Measurements from ENCODE around the gene AKAP8.
A peak's percentile ranks its signal among the peaks of the same experiment; 100 is the strongest.

AKAP8 gene

DNA sequence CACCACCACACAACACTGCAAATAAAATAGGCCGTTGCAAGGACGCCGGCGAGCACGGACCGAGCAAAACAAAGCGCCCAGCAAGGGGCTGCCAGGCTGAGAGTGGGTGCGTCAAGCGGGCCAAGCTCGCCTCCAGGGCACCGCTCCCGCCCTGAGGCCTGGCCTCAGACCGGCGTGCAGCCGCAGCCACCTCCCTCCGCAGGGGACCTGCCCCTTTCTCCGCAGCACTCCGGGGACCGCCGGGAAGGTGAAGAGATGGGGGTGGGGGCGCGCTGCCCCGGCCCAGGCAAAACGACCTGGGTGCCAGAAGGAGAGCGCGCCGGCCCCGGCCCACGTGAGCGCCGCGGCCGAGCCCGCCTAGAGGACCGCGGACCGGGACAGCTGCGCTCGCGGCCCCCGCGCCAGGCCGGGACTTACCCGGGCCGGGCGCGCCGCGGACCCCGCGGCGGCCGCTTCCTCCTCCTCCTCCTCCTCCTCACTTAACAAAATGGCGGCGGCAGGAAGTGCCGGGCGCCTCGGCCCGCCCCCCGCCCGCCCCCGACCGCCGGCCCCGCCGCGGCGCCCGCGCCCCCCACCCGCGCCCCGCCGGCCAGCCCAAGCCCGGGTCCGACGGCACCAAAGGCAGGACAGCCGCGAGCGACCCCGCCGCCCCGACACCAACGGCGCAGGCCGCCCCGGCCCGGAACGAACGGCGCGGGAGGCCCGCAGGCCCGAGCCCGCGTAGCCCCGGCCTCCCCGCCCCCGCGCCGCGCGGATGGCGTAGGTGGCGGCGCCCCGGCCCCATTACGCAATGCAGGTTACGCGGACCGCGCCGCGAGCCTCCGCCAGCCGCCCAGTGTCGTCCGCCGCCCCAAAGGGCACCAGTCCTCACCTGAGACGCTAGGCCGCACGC, 47.9 kb downstream of the AKAP8 start:
- peak; percentile 89 for DNase-seq (ENCODE audit: low spot score)

DNA sequence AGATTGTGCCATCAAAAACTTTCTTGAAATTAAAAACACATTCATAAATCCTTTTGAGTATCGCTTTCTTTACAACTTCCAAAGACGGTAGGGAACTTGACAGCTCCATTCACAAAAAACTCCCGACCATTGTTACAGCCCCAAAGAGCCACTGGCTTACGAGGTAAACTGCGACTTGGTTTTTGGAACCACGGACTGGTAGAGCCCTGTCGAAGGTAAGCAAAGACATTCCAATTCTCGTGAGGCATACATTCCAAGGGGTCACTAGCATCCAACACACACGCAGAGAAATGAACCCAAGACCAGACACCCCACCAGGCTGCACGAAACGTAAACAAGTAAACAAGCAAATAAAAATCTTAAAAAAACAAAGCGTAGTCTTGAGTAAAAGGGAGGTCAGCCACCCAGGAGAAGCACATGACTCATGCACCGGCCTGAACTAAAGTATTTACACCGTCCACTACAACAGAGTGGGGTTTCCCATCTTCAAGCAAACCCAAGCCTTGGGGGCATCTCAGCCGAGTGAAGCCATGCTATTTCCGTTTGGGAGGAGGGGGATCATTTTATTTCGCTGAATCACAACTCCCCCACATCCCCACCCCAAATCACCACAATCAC, 48.7 kb downstream of the AKAP8 start:
- DNase-seq (ENCODE audit: low spot score): no peak

DNA sequence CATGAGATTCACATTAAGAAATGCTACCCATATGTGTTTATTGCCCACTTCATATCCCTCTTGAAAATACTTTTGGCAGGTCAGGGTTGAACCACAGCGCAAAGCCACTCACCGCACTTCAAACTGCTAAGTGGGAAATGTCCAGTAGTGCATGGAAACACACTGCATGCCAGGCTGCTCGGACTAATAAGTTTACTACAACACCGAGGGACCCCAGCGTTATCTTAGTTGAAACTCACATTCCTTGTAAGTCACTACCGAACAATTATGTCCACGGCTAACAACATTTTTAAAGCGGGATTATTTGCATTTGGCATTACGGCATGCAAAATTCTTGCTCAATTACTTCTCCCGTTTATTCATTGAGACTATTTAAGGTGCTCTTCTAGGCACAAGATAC, 51.3 kb downstream of the AKAP8 start:
- no peak for DNase-seq (ENCODE audit: low spot score)

DNA sequence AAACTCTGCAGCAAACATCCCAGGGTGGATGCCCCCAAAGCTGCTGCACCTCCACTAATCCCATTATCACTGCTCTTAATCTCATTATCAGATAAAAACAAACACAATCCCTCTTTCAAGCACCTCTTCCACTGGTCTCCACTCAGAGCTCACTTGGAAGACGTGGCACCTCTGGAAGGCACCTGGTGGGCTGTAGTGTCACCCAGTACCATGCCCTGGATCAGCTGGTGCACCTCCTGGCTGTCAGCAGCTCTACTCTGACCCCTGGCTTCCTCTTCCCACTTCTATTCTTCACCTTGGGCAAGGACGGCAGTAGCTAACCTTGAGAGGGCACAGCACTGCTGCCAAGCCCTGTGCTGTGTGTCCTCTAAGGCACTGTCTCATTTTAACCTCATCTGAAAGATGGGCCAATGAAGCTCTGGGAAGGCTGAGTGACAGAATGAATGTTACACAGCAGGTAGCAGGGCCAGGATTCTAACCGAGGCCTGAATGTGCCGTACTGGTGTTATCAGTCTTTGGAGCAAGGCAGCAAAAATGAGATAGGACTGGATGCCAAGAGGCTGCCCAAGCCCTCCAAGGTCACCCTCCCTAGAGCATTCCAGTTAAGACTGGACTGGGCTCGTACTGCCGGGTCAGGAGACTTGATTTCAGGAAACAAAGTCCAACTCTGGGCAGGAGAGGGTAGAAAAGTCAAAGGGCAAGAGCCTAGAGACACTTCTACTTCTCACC, 54.6 kb downstream of the AKAP8 start:
- DNase-seq (ENCODE audit: low spot score): peak; percentile 10

DNA sequence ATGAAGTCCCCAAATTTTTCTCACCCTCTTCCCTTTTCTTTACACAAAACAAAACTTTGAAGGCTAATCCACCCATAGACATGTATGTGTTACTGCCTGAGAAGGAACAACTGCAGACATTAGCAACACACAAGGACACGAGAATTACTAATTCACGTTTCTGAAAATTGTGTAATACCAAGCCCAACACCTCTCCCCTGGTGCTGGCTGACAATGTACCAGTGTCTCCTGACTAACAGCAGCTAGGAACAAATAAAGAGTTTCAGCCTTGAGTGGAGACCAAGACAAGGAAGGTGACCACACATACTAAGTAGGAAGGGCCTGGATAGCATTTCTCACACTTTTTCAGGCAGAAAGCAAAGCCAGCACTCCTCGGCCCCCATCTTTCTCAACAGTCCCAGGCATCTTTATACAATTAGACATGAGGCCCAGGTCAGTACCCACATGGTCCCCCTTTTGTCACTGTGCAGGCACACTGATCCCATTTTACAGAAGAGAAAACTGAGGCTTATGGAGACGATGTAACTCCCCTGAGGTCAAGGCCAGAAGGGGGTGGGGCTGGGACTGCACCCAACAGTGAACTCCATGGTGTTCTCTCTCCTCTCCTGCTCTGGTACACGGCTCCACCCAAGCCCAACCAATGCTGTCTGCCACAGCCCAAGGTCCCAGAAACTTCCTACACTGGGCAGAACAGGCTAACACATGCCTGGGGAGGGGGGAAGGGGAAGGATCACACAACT, 55.9 kb downstream of the AKAP8 start:
- peak; percentile 12 for DNase-seq (ENCODE audit: low spot score)

DNA sequence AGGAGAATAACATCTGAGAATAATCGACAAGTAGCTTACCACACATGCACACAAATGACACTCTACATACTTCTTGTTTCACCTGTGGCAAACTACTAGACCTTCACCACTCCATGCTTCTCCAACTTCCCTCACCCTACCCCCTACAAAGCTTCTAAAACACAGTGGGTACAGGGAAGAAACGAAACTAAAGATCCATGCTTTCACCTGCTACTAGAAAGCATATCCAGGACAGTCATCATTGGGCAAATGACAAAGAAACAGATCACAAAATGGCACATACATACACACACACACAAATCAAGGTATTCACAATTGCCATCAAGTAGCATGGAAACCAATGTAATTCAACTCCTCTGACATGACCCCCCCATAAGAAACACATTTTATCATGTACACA, 57.8 kb downstream of the AKAP8 start:
- DNase-seq (ENCODE audit: low spot score): peak; percentile 1

DNA sequence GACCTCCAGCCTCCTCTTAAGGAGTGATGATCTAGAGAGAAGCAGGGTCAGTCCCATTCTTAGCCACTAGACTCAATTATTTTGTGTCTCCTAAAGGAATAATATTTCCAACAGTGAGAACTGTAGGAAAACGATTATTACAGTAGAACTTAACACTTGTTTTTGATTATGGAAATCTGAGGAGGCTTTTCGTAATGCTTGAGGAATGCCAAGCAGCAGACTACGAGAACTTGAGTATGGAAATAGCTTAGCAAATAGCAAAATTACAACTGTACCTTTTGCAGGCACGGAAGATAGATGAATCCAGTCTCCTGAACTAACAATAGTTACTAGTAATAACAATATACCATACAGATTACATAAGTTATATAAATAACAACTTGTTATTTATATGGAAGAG, 59.5 kb downstream of the AKAP8 start:
- no peak for DNase-seq (ENCODE audit: low spot score)

DNA sequence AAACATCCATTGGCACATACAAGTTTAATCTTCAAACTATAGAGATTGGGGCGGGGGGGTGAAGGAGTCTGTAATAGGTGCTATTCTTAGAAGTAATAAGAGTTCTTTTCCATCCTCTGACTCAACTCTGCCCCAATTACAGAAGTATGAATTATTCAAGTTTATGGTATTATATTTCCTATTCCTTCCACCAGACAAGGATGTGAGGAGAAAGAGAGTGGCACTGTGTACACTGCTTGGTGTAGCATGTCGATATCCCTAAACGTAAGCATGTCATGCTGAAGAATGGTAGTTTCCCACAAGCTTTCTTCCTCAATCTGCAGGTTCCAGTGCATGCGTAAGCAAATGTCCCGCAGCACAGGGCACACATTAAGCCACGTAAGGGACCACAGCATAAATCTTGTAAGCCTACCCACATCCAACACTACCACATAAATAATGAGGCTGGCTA, 61.3 kb downstream of the AKAP8 start:
- DNase-seq (ENCODE audit: low spot score): no peak

DNA sequence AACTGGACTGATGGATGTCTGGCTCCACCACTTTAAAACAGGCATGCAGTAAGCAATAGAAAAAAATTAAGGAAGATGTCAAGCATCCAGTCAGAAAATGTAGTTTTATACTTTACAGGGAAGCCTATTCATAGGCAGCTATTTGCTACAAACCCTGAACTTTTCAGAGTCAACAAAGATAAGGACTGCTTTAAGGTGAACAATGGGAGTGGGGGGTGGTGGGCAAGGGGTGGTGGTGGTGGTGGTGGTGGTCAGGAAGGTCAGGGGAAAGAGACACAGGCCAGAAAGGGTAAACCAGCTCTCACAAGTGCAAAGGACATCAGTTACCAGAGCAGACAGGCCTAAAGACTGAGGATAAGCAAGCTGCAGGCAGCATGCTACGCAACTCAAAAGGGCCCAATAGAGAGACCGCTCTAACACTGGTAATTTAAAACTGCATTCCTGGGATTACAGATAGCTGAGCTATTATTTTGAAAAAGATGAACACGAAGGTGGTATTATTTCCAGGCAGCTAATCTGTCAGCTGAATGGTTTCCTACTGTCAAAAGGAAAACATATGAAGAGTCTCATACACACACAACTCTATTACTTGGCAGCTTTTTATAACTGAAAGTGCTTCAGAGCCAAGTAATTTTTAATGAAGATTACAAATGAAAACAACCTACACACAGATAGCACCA, 62.1 kb downstream of the AKAP8 start:
- no peak for DNase-seq (ENCODE audit: low spot score)

DNA sequence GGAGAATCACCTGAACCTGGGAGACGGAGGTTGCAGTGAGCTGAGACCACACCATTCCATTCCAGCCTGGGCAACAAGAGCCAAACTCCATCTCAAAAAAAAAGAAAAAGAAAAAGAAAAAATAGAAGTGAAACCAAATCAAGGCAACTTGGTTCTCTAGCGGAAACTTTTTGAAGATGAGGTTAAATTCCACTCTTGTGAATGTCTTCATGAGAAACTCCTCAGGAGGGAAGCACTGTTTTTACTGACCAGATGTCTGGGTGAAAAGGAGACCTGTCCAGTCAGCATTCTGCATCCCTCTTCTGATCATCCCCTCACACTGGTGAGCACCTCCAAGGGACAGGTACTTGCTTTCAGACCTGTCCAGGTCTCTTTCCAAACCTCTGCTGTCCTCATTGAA, 63.1 kb downstream of the AKAP8 start:
- no peak for DNase-seq (ENCODE audit: low spot score)

DNA sequence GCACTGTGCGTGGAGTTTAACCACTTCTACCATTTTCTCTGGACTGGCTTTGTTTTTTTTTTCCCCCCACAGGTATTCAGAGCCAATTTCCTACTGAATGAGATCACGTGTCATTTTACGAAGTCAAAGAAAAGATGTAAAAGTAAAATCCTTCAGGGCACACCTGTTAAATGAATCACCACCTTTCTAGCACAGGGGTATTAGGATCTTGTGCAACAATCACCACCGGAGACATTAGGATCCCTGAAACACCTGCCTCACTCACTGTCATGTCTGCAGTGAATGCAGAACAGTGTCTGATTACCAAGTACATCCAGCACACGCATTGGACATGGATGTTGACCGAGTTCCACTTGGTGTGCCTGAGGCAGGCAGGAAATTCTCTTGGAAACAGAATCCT, 64.5 kb downstream of the AKAP8 start:
- no peak for DNase-seq (ENCODE audit: low spot score)

DNA sequence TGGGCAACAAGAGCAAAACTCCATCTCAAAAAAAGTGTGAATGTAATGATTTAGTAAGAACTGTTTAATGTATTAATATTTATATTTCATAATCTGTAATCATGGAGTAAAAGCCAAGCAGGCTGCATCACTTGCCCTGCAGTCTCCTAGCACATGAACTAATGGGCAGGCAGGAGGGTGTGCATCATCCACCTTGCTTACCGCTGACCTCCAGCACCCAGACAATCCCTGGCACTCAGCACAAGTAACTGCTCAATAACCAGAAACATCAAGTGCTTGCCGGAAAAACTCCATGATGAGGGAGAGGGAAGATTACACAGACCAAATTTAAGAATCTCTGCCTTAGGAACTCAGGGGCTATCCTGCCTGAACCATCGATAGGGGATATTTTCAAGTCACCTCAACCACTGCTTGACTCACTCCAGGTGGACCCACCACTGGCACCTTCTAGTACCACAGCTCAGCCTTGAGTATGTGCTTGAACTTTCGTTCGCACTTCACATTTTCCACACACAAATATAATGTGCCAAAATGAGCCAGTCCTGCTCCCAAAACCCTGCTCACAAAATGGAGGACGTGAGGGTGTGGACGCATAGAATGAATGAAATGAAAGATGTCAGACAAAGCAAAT, 65.8 kb downstream of the AKAP8 start:
- DNase-seq (ENCODE audit: low spot score): no peak

DNA sequence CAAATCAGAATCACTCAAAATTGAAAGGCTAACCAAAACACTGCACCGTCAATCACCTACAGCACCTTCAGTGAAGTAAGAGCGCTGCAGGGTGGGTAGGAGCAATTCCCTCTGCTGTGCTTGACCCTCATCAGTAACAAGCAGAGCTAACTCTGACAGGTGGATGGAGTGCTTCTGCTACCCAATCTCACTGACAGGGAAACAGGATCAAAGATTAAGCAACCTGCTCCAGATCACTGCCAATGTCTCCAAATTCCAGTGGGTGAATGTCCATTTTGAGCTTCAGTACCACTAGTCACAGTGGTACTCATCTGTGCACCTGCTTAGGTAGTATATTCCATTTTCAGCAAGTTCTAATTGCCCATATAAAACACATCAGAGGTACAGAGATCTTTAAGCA, 72.4 kb downstream of the AKAP8 start:
- DNase-seq (ENCODE audit: low spot score): no peak

DNA sequence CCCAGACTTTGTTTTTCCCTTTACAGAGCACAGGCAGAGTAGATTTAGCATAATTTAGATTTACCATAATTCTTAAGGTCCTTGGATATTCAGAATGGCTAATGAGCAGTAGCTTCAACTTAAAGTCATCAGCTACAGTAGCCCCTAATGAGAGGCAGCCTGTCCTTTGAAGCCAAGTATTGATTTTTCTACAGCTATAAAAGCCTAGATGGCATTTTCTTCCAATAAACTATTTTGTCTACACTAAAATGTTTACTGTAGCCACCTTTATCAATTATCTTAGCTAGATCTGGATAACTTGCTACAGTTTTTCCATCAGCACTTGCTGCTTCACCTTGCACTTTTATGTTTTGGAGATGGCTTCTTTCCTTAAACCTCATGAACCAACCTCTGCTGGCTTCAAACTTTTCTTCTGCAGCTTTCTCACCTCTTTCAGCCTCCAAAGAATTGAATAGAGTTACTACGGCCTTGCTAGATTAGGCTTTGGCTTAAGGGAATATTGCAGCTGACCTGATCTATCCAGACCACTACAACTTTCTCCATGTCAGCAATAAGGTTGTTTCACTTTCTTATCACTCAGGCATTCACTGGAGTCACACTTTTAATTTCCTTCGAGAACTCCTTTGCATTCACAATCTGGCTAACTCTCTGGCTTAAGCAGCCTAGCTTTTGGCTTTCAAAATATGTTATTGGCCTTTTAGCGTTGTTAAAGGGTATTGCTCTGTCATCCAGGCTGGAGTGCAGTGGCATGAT, 73.8 kb downstream of the AKAP8 start:
- DNase-seq (ENCODE audit: low spot score): no peak

DNA sequence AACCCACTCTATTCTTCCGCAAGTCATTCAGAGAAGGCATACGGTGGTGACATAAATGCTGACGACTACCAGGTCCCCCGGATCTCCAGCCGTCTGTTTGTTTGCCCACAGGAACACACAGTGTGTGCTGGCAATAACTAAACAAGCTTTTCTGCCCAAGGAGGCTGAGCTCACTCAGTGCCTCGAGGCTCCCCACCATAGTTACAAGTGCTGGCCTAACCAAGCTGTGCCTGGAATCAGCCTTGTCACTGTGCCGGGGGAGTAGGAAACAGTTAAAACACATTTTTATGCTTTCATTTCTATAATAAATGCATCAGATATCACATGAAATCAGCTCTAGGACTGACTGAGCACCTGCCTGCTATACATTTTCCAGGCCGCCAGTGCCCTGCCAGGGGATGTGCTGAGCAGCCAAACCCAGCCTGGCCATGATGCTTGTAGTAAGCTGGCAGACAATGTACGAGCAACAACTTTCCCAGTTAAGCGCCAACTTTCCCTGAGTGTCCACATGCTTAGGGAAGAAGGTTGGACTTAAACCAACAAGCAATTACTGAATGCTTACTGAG, 75.4 kb downstream of the AKAP8 start:
- no peak for DNase-seq (ENCODE audit: low spot score)

Data from iPS-NIHi11 (cell line).